T-helper 1 cell treated with Interleukin-12 subunit alpha and Interleukin-12 subunit beta and Interleukin-4 antibody, amounts not matched to agents 30 μg/mL and 1 μg/mL, for 36 hours (primary cell): ENCODE data around the gene RFC3.

Experiments
- H3K27ac Mint-ChIP-seq: one replicate; pipeline ENCODE4 v1.8.0; 2021; ENCODE audit warnings: mild to moderate bottlenecking, mixed read lengths
- H3K27me3 Mint-ChIP-seq: one replicate; pipeline ENCODE4 v1.8.0; 2021; ENCODE audit warnings: low read depth, mixed read lengths
- H3K36me3 Mint-ChIP-seq: one replicate; pipeline ENCODE4 v1.8.0; 2021; ENCODE audit warnings: low read depth, mixed read lengths
- H3K4me1 Mint-ChIP-seq: one replicate; pipeline ENCODE4 v1.8.0; 2021; ENCODE audit warnings: low read depth, mixed read lengths
- H3K4me3 Mint-ChIP-seq: one replicate; pipeline ENCODE4 v1.8.0; 2021; ENCODE audit warnings: mild to moderate bottlenecking, moderate library complexity, mixed read lengths
- H3K9me3 Mint-ChIP-seq: one replicate; pipeline ENCODE4 v1.8.0; 2021; ENCODE audit warnings: mixed read lengths

Gene RFC3

DNA sequence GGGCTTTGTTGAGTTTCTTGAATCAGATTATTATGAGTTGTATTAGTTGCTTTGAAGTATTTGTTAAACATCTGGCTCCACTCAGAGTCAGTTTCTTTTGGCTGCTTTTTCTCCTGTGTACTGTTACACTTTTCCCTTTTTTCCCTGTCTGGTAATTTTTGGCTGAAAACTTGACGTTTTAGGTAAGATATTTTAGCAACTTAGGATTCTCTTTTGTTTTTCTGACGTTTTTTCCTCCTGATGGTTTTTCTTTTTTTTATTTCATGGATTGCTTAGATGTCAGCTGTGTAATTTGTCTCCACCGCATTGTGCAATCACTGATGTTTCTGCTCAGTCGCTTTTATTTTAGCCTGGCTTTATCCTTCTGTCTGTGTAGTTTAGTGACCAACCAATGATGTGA lies 20.7 kb downstream of the RFC3 start:
- Mint-ChIP-seq H3K36me3 (peaks cover 23% of the 10 kb centered on the region), H3K27ac (no peak overlapping the region), H3K9me3 (no peaks in the 10 kb centered on the region), H3K4me1 (no peaks in the 10 kb centered on the region), H3K4me3 (no peak overlapping the region), H3K27me3 (no peaks in the 10 kb centered on the region)

DNA sequence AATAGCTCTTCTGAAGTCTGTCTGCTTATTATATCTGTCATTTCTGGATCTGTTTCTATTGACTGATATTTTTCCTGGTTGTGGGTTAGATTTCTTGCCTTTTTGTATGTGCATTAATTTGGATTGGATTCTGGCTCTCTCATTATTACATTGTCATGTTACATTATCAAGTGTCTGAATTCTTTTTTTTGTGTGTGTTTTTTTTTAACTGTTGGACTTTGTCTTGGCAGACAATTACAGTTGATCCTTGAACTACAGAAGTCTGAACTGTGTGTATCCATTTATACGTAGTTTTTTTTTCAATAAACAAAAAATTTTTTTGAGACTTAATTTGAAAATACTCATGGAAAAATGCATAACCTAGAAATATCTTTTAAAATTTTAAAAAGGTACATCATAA lies 22.5 kb downstream of the RFC3 start:
- no peak overlapping the region for H3K27ac Mint-ChIP-seq
- no peaks in the 10 kb centered on the region for H3K9me3 Mint-ChIP-seq
- no peaks in the 10 kb centered on the region for H3K4me1 Mint-ChIP-seq
- H3K27me3 Mint-ChIP-seq, result no peaks in the 10 kb centered on the region
- H3K36me3 Mint-ChIP-seq, result peaks cover 30% of the 10 kb centered on the region
- H3K4me3 Mint-ChIP-seq, result no peak overlapping the region

GRCh38 chr13:33842207-33842606 lies 24.3 kb downstream of the RFC3 start:
- no peaks in the 10 kb centered on the region for H3K4me1 Mint-ChIP-seq
- H3K9me3 Mint-ChIP-seq, result no peaks in the 10 kb centered on the region
- no peak overlapping the region for H3K27ac Mint-ChIP-seq
- H3K27me3 Mint-ChIP-seq, result no peaks in the 10 kb centered on the region
- peaks cover 28% of the 10 kb centered on the region for H3K36me3 Mint-ChIP-seq
- H3K4me3 Mint-ChIP-seq, result no peak overlapping the region

DNA sequence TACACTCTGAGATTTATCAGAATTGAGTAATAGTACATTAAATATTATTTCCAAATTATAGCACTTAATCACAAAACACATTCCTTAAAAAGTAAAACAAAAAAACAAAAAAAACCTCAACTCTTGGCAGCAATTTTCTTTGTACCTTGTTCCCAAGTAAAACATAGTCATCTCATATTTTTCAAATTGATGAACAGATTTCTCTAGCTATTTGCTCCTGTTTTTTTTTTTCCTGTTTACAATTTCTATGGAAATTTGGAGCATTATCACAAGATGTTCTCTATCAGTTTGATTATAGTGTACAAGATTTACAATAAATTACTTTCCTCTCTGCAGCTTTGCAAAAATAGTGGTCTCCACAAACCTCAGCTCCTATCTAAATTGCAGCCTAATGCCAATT lies 25.0 kb downstream of the RFC3 start:
- Mint-ChIP-seq H3K9me3 (no peaks in the 10 kb centered on the region), H3K27ac (no peak overlapping the region), H3K4me1 (no peaks in the 10 kb centered on the region), H3K36me3 (peaks cover 31% of the 10 kb centered on the region), H3K4me3 (no peak overlapping the region), H3K27me3 (no peaks in the 10 kb centered on the region)

GRCh38 chr13:33845572-33846302 lies 27.8 kb downstream of the RFC3 start:
- Mint-ChIP-seq H3K4me1 (no peaks in the 10 kb centered on the region), H3K9me3 (no peaks in the 10 kb centered on the region), H3K27me3 (no peaks in the 10 kb centered on the region), H3K27ac (no peak overlapping the region), H3K36me3 (peaks cover 26% of the 10 kb centered on the region), H3K4me3 (no peak overlapping the region)

GRCh38 chr13:33846303-33847062 lies 28.5 kb downstream of the RFC3 start:
- Mint-ChIP-seq H3K4me1 (no peaks in the 10 kb centered on the region), H3K4me3 (no peak overlapping the region), H3K27ac (no peak overlapping the region), H3K27me3 (no peaks in the 10 kb centered on the region), H3K9me3 (no peaks in the 10 kb centered on the region), H3K36me3 (peaks cover 26% of the 10 kb centered on the region)

GRCh38 chr13:33849211-33849610 lies 31.3 kb downstream of the RFC3 start:
- Mint-ChIP-seq H3K9me3 (no peaks in the 10 kb centered on the region), H3K27ac (no peak overlapping the region), H3K27me3 (no peaks in the 10 kb centered on the region), H3K4me1 (no peaks in the 10 kb centered on the region), H3K4me3 (no peak overlapping the region), H3K36me3 (peaks cover 20% of the 10 kb centered on the region)

DNA sequence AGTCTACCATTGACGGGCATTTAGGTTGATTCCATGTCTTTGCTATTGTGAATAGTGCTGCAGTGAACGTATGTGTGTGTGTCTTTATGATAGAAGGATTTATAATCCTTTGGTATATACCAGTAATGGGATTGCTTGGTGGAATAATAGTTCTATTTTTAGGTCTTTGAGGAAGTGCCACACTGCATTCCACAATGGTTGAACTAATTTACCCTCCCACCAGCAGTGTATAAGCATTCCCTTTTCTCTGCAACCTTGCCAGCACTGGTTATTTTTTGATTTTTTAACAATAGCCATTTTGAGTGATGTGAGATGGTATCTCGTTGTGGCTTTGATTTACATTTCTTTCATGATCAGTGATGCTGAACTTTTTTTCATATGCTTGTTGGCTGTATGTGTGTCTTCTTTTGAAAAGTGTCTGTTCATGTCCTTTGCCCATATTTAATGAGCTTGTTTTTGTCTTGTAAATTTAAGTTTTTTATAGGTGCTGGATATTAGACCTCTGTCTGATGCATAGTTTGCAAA lies 37.5 kb downstream of the RFC3 start:
- Mint-ChIP-seq H3K9me3 (no peaks in the 10 kb centered on the region), H3K4me1 (no peaks in the 10 kb centered on the region), H3K36me3 (peaks cover 1% of the 10 kb centered on the region), H3K27ac (no peak overlapping the region), H3K4me3 (no peak overlapping the region), H3K27me3 (no peaks in the 10 kb centered on the region)

GRCh38 chr13:33859691-33860303 lies 41.8 kb downstream of the RFC3 start:
- Mint-ChIP-seq H3K4me3 (no peak overlapping the region), H3K36me3 (no peaks in the 10 kb centered on the region), H3K4me1 (no peaks in the 10 kb centered on the region), H3K27ac (no peak overlapping the region), H3K9me3 (no peaks in the 10 kb centered on the region), H3K27me3 (no peaks in the 10 kb centered on the region)

GRCh38 chr13:33860526-33860925 lies 42.6 kb downstream of the RFC3 start:
- H3K27ac Mint-ChIP-seq, result no peak overlapping the region
- H3K27me3 Mint-ChIP-seq, result no peaks in the 10 kb centered on the region
- no peaks in the 10 kb centered on the region for H3K9me3 Mint-ChIP-seq
- no peak overlapping the region for H3K4me3 Mint-ChIP-seq
- no peaks in the 10 kb centered on the region for H3K36me3 Mint-ChIP-seq
- no peaks in the 10 kb centered on the region for H3K4me1 Mint-ChIP-seq

- H3K9me3 Mint-ChIP-seq, result no peaks in the 10 kb centered on the region
- H3K4me1 Mint-ChIP-seq, result no peaks in the 10 kb centered on the region
- H3K27me3 Mint-ChIP-seq, result no peaks in the 10 kb centered on the region
- no peak overlapping the region for H3K27ac Mint-ChIP-seq
- H3K36me3 Mint-ChIP-seq, result no peaks in the 10 kb centered on the region
- H3K4me3 Mint-ChIP-seq, result no peak overlapping the region
Observed at GRCh38 chr13:33862016-33862415, 44.1 kb downstream of the RFC3 start.

GRCh38 chr13:33863188-33863789 lies 45.3 kb downstream of the RFC3 start:
- Mint-ChIP-seq H3K9me3 (no peaks in the 10 kb centered on the region), H3K27ac (no peak overlapping the region), H3K36me3 (no peaks in the 10 kb centered on the region), H3K4me3 (no peak overlapping the region), H3K27me3 (no peaks in the 10 kb centered on the region), H3K4me1 (no peaks in the 10 kb centered on the region)

DNA sequence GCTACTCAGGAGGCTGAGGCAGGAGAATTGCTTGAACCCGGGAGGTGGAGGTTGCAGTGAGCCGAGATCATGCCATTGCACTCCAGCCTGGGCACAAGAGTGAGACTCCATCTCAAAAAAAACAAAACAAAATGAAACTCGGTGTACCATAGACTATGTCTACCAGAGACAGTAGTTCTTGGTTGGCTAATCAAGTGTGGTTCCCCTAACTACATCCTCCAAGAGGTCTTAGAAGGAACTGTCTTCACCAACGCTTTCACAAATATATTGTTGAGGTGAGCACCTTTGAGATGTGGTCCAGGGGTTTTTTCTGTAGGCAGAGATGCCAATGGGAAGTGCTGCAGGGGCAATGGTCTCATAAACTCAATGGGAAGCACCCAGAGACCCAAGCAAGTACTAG lies 48.0 kb downstream of the RFC3 start:
- Mint-ChIP-seq H3K27me3 (no peaks in the 10 kb centered on the region), H3K4me3 (no peak overlapping the region), H3K36me3 (peaks cover 2% of the 10 kb centered on the region), H3K27ac (no peak overlapping the region), H3K9me3 (no peaks in the 10 kb centered on the region), H3K4me1 (no peaks in the 10 kb centered on the region)

DNA sequence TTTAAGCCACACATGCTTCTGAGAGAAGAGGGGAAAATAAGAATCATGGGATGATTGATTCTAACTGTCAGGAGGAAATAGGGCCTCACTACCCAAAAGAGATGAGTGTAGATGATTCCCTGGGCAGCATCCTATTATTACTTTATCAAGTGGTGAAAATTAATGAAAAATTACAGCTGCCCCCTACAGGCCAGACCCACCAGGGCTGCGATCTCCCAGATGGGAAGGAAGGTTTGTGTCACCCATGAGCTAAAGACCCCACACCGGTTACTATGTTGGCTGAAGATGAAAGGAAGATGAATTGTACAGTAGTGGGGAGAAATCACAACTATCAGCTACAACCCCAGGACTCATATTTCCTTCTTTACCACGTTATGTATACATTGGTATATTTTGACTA lies 49.5 kb downstream of the RFC3 start:
- peaks cover 5% of the 10 kb centered on the region for H3K36me3 Mint-ChIP-seq
- H3K4me3 Mint-ChIP-seq, result no peak overlapping the region
- no peaks in the 10 kb centered on the region for H3K4me1 Mint-ChIP-seq
- H3K27ac Mint-ChIP-seq, result no peak overlapping the region
- H3K9me3 Mint-ChIP-seq, result no peaks in the 10 kb centered on the region
- no peaks in the 10 kb centered on the region for H3K27me3 Mint-ChIP-seq
